Suprapubic skin (tissue), 4 donors: ENCODE results near the gene CEP72. TPM values are rescaled to one million over a fixed set of nuclear protein-coding genes. Genes with fewer than 3 reads are reported as not detected.
A peak's percentile ranks its signal among the peaks of the same experiment; 100 is the strongest.

ENCODE experiments used
- DNase-seq, 2 donors: peaks; one replicate each; pipeline ENCODE4 v3.0.0-alpha.2; 2019; ENCODE audit warnings: low spot score in 2 of 2
- H3K27ac ChIP-seq: fragments of 200-600 bp; sonication (generic); one replicate; pipeline ENCODE4 v1.5.1; 2019
- H3K27me3 ChIP-seq: fragments of 200-600 bp; sonication (generic); one replicate; pipeline ENCODE4 v1.5.1; 2019
- H3K36me3 ChIP-seq: fragments of 200-600 bp; sonication (generic); one replicate; pipeline ENCODE4 v1.5.1; 2019
- H3K4me1 ChIP-seq: fragments of 200-600 bp; sonication (generic); one replicate; pipeline ENCODE4 v1.5.1; 2019
- H3K4me3 ChIP-seq: fragments of 200-600 bp; sonication (generic); one replicate; pipeline ENCODE4 v1.5.1; 2019; ENCODE audit warnings: mild to moderate bottlenecking
- H3K9me3 ChIP-seq: fragments of 200-600 bp; sonication (generic); one replicate; pipeline ENCODE4 v1.5.1; 2019
- EP300 ChIP-seq: sonication (generic); formaldehyde crosslinking; IDR thresholded peaks from one replicate; pipeline ENCODE4 v1.6.1; 2017; ENCODE audit warnings: antibody characterized with exemption
- POLR2A ChIP-seq, 2 donors: fragments of 450-650 bp; IDR thresholded peaks; one replicate each; pipeline ENCODE4 v1.6.1; 2017; ENCODE audit warnings: antibody characterized with exemption in 2 of 2, mild to moderate bottlenecking in 2 of 2, moderate library complexity in 2 of 2
- POLR2AphosphoS5 ChIP-seq, 3 donors: sonication (generic); formaldehyde crosslinking; IDR thresholded peaks; one replicate each; pipeline ENCODE4 v1.6.1; 2017; ENCODE audit warnings: antibody characterized with exemption in 3 of 3
- WGBS: methylation state at CpG from one replicate; pipeline ENCODE4 v1.1.5; 2018; 5-methylcytosine and 5-hydroxymethylcytosine counted together
- total RNA-seq, 4 donors: library from RNA; depleted of rRNA; stranded (reverse); fragments of >200 nt; gene quantifications; one replicate each; pipeline ENCODE4 v1.1.0, GENCODE V29; 2016
- TF ChIP-seq, protein P1 (sequence below), 2 donors: fragments of 200-600 bp in 1 of 2; fragments of 450-650 bp in 1 of 2; sonication (generic) in 1 of 2; IDR thresholded peaks; one replicate each; pipeline ENCODE4 v1.5.1; 2016 to 2019; ENCODE audit warnings: antibody characterized with exemption in 2 of 2, mild to moderate bottlenecking in 1 of 2, moderate library complexity in 1 of 2

CEP72 gene
- total RNA-seq, 4 donors from 2014 or later = 8.3 to 13.6 (median 10.9) TPM

DNA sequence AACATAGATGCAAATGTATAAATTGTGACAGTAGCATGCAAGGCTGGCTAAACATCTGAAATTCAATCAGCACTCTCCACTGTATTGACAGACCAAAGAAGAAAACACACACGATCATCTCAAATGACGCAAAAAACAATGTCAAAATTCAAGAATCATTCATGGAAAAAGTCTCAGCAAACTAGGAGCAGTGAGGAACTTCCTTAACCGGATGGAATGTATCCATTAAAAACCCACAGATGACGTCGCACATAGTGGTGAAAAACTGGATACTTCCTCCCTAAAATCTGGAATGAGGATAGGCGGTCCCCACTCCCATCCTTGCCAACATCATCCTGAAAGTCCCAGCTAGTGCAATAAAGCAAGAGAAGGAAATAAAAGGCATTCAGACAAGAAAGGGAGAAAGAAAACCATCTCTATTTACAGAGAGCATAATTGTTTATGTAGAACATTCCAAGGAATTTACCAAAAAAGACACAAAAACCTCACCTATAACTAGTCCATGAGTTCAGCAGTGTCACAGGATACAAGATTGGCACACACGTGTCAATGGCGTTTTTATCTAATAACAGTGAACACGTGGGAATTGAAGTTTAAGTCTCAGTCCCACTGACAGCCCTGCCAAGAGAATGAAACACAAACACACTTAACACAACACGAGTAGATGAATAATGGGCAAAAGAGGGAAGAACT is 14.1 kb upstream of the CEP72 start:
- Histone ChIP-seq H3K36me3 (no peaks in the 10 kb centered on the region), H3K27me3 (peaks cover 52% of the 10 kb centered on the region)
- WGBS = 57% methylated on average over 10 of the region's 10 CpGs

DNA sequence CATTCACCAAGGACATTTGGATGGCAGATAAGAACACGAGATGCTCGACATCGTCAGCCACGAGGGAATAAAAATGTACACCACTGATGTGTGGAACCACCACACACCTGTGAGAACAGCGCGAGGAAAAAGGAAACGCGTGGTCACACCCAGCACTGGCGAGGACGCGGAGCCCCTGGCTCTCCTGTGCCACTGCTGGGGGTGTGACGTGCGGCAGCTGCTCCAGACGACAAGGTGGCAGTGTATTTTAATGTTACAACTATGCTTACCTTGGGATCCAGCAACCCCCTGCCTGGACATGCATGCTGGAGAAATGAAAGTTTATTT is 13.6 kb upstream of the CEP72 start:
- 57% methylated on average over 14 of the region's 14 CpGs for WGBS
- no peaks in the 10 kb centered on the region for H3K9me3 ChIP-seq
- peaks cover 53% of the 10 kb centered on the region for H3K27me3 ChIP-seq
- no peak overlapping the region for H3K4me3 ChIP-seq
- H3K27ac ChIP-seq = no peak overlapping the region
- no peaks in the 10 kb centered on the region for H3K4me1 ChIP-seq
- no peaks in the 10 kb centered on the region for H3K36me3 ChIP-seq
- peak in 1 of 2 donors; percentile 63 for DNase-seq
- TF ChIP-seq, protein P1, sequence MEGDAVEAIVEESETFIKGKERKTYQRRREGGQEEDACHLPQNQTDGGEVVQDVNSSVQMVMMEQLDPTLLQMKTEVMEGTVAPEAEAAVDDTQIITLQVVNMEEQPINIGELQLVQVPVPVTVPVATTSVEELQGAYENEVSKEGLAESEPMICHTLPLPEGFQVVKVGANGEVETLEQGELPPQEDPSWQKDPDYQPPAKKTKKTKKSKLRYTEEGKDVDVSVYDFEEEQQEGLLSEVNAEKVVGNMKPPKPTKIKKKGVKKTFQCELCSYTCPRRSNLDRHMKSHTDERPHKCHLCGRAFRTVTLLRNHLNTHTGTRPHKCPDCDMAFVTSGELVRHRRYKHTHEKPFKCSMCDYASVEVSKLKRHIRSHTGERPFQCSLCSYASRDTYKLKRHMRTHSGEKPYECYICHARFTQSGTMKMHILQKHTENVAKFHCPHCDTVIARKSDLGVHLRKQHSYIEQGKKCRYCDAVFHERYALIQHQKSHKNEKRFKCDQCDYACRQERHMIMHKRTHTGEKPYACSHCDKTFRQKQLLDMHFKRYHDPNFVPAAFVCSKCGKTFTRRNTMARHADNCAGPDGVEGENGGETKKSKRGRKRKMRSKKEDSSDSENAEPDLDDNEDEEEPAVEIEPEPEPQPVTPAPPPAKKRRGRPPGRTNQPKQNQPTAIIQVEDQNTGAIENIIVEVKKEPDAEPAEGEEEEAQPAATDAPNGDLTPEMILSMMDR (IDR thresholded peaks at IDR 0.05) = no peak

More for the DNA sequence above, 14.1 kb upstream of the CEP72 start:
- DNase-seq = no peak
- no peak overlapping the region for H3K27ac ChIP-seq
- H3K9me3 ChIP-seq = no peaks in the 10 kb centered on the region
- no peak overlapping the region for H3K4me3 ChIP-seq
- TF ChIP-seq POLR2AphosphoS5 (IDR thresholded peaks at IDR 0.05) = no peak
- TF ChIP-seq, protein P1 (IDR thresholded peaks at IDR 0.05) = no peak
- TF ChIP-seq POLR2A (IDR thresholded peaks at IDR 0.05) = no peak
- no peak for TF ChIP-seq EP300
- no peaks in the 10 kb centered on the region for H3K4me1 ChIP-seq

DNA sequence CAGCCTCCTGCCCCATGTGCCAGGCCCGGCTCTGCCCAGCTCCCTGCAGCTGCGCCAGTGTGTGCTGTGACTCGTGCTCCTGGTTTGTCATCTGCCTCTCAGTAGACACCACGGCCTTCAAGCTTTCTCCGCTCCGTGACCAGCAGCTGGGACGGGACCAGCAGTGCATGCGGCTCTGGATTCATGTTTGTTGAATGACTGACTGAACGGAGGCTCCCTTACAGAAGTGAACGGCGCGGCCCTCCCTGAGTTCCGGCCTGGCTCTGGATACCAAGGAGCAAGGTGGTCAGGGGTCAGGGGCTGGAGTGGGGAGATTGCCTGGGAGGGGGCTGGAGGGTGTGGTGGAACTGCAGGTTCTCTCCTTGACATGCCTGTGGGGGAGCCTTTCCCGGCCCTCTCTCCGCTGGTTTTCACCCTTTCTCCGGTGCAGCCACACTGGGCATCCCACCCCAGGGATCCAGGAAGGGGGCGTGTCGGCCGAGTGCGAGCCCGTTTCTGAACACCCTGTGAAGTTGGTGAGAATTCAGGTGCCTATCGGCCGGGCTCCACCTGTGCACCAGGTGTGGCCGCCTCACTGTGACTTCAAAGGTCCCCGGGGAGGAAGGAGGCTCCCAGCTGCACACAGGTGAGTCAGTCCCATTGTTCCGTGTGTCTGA is 11.1 kb upstream of the CEP72 start:
- WGBS = 90% methylated on average over 15 of the region's 26 CpGs
- H3K4me1 ChIP-seq = no peaks in the 10 kb centered on the region
- TF ChIP-seq EP300 = no peak
- TF ChIP-seq POLR2A (IDR thresholded peaks at IDR 0.05) = no peak
- TF ChIP-seq, protein P1 (IDR thresholded peaks at IDR 0.05) = no peak
- TF ChIP-seq POLR2AphosphoS5 (IDR thresholded peaks at IDR 0.05) = no peak
- no peak overlapping the region for H3K4me3 ChIP-seq
- H3K9me3 ChIP-seq = no peaks in the 10 kb centered on the region
- no peaks in the 10 kb centered on the region for H3K36me3 ChIP-seq
- H3K27me3 ChIP-seq = peaks cover 42% of the 10 kb centered on the region
- DNase-seq = peak in 1 of 2 donors; percentile 72
- no peak overlapping the region for H3K27ac ChIP-seq

DNA sequence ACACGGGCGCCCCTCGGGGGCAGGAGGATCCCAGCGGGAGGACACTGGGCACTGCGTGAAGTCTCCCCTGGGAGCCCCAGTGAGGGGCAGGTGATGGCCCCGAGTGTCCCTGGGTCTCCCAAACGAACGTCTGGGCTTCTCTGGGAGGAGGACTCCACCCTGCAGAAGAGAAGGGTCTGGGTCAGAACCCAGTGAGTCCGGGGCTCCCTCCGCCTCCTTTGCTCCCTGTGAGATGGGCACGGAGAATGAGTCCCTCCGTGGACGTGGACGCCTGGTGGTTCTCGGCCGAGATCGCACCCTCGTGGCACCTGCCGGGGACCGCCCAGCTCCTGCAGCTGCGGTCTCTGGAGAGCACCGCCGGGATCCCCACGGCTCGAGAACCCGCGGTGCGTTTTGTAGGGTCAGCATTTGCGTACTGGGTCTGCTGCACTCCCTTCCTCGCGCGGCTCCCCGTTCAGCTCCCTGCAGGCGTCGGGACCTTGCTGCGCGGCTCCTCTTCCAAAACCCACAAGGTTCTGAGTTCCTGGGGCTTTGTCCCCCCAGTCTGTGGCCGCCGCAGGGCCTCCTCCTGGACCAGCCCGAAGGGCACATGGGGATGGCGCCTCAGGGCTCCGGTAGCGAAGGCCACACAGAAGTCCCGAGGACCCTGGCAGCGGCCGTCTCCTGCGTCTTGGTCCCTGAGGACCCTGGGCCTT is 10.2 kb upstream of the CEP72 start:
- Histone ChIP-seq H3K9me3 (no peaks in the 10 kb centered on the region), H3K27me3 (peaks cover 39% of the 10 kb centered on the region), H3K27ac (no peak overlapping the region), H3K4me3 (no peak overlapping the region), H3K4me1 (no peaks in the 10 kb centered on the region), H3K36me3 (no peaks in the 10 kb centered on the region)
- WGBS = 92% methylated on average over 28 of the region's 47 CpGs
- peak in 1 of 2 donors; percentile 74 for DNase-seq
- no peak for TF ChIP-seq POLR2A (IDR thresholded peaks at IDR 0.05)
- no peak for TF ChIP-seq EP300
- TF ChIP-seq, protein P1 (IDR thresholded peaks at IDR 0.05) = no peak
- TF ChIP-seq POLR2AphosphoS5 (IDR thresholded peaks at IDR 0.05) = no peak

DNA sequence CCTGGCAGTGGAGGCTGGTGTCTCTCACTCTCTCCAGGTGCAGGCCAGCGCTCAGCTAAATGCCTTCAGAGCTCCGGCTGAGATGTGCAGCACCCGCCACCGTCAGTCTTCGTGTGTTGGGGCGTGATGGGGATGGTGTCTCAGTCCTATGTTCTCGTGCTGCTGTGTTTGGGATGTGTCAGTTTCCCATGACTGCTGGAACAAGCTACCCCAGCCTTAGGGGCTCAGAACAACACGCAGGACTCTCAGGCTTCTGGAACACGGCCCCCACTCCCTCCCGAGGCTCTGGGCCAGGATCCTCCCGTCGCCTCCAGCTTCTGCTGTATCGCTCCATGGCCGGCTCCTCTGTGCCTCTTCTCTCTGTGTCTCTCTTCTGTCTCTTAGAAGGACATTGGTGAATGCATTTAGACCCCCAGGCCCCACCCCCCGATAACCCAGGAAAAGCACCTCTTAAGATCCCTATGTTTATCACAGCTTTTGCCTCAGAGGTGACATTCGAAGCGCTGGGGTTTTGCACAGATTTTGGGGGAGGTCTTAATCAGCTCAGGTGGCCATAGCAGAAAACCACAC is 9.6 kb upstream of the CEP72 start:
- DNase-seq = peak in 1 of 2 donors; percentile 72
- no peak overlapping the region for H3K27ac ChIP-seq
- H3K27me3 ChIP-seq = peaks cover 39% of the 10 kb centered on the region
- no peaks in the 10 kb centered on the region for H3K36me3 ChIP-seq
- WGBS = 83% methylated on average over 13 of the region's 17 CpGs
- H3K9me3 ChIP-seq = no peaks in the 10 kb centered on the region
- no peak overlapping the region for H3K4me3 ChIP-seq
- TF ChIP-seq EP300 (no peak), POLR2AphosphoS5 (IDR thresholded peaks at IDR 0.05) (no peak), POLR2A (IDR thresholded peaks at IDR 0.05) (no peak)
- TF ChIP-seq, protein P1 (IDR thresholded peaks at IDR 0.05) = no peak
- no peaks in the 10 kb centered on the region for H3K4me1 ChIP-seq
